ENCODE measurements around the gene PIK3AP1.
A peak's percentile ranks its signal among the peaks of the same experiment; 100 is the strongest.

The PIK3AP1 gene

GRCh38 chr10:96687317-96688012 lies 32.8 kb downstream of the PIK3AP1 start:
- Histone ChIP-seq H3K27me3 (ENCODE audit: insufficient read depth, poor library complexity, severe bottlenecking) (no peaks in the 10 kb centered on the region), H3K27ac (replicated peaks) (no peak overlapping the region), H3K4me3 (replicated peaks; ENCODE audit: insufficient read depth, low read length) (no peak overlapping the region)
- DNase-seq (ENCODE audit: low read depth in 1 of 2, low spot score in 1 of 2): no peak
- no peak for TF ChIP-seq SPI1 (IDR thresholded peaks at IDR 0.05; ENCODE audit: borderline replicate concordance, low read depth)
- TF ChIP-seq, protein P1, sequence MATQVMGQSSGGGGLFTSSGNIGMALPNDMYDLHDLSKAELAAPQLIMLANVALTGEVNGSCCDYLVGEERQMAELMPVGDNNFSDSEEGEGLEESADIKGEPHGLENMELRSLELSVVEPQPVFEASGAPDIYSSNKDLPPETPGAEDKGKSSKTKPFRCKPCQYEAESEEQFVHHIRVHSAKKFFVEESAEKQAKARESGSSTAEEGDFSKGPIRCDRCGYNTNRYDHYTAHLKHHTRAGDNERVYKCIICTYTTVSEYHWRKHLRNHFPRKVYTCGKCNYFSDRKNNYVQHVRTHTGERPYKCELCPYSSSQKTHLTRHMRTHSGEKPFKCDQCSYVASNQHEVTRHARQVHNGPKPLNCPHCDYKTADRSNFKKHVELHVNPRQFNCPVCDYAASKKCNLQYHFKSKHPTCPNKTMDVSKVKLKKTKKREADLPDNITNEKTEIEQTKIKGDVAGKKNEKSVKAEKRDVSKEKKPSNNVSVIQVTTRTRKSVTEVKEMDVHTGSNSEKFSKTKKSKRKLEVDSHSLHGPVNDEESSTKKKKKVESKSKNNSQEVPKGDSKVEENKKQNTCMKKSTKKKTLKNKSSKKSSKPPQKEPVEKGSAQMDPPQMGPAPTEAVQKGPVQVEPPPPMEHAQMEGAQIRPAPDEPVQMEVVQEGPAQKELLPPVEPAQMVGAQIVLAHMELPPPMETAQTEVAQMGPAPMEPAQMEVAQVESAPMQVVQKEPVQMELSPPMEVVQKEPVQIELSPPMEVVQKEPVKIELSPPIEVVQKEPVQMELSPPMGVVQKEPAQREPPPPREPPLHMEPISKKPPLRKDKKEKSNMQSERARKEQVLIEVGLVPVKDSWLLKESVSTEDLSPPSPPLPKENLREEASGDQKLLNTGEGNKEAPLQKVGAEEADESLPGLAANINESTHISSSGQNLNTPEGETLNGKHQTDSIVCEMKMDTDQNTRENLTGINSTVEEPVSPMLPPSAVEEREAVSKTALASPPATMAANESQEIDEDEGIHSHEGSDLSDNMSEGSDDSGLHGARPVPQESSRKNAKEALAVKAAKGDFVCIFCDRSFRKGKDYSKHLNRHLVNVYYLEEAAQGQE (IDR thresholded peaks at IDR 0.05; ENCODE audit: insufficient replicate concordance, low read depth): no peak
- no peak for TF ChIP-seq POLR2AphosphoS5 (IDR thresholded peaks at IDR 0.05; ENCODE audit: low read depth)
- TF ChIP-seq CTCF (IDR thresholded peaks at IDR 0.05; ENCODE audit: insufficient read depth, low read length): no peak
- TF ChIP-seq GABPA (IDR thresholded peaks at IDR 0.05; ENCODE audit: low read depth): no peak

DNA sequence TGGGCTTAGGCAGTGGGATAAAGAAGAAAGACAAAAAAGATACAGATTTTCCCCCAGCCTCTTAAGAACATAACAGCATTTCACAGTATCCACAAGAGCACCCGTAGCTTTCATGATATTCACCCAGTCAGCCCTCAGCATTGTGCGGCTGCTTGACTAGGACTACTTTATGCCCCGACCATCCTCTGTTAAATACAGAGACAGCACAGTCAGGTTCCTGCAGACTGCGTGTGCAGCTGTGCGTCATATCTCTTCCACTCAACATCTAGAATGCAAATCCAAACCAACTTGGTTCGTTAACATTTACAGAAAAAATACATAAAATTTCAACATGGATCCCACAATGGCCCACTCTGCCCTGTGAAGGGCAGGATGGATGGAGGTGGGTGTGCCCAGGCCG lies 33.8 kb downstream of the PIK3AP1 start:
- no peak overlapping the region for H3K4me3 ChIP-seq (replicated peaks; ENCODE audit: insufficient read depth, low read length)
- H3K27me3 ChIP-seq (ENCODE audit: insufficient read depth, poor library complexity, severe bottlenecking): no peaks in the 10 kb centered on the region
- TF ChIP-seq POLR2AphosphoS5 (IDR thresholded peaks at IDR 0.05; ENCODE audit: low read depth) (no peak), GABPA (IDR thresholded peaks at IDR 0.05; ENCODE audit: low read depth) (no peak), CTCF (IDR thresholded peaks at IDR 0.05; ENCODE audit: insufficient read depth, low read length) (no peak), SPI1 (IDR thresholded peaks at IDR 0.05; ENCODE audit: borderline replicate concordance, low read depth) (no peak)
- TF ChIP-seq, protein P1 (IDR thresholded peaks at IDR 0.05; ENCODE audit: insufficient replicate concordance, low read depth): no peak
- no peak for DNase-seq (ENCODE audit: low read depth in 1 of 2, low spot score in 1 of 2)
- no peak overlapping the region for H3K27ac ChIP-seq (replicated peaks)

GRCh38 chr10:96685306-96685705 lies 35.0 kb downstream of the PIK3AP1 start:
- peak; percentile 48; the same call in 1 of the 2 replicates for TF ChIP-seq POLR2AphosphoS5 (IDR thresholded peaks at IDR 0.05; ENCODE audit: low read depth)
- TF ChIP-seq SPI1 (IDR thresholded peaks at IDR 0.05; ENCODE audit: borderline replicate concordance, low read depth): no peak
- TF ChIP-seq, protein P1 (IDR thresholded peaks at IDR 0.05; ENCODE audit: insufficient replicate concordance, low read depth): no peak
- no peak for TF ChIP-seq GABPA (IDR thresholded peaks at IDR 0.05; ENCODE audit: low read depth)
- DNase-seq (ENCODE audit: low read depth in 1 of 2, low spot score in 1 of 2): peak in 1 of 2 experiments; percentile 86
- H3K27me3 ChIP-seq (ENCODE audit: insufficient read depth, poor library complexity, severe bottlenecking): no peaks in the 10 kb centered on the region

More at GRCh38 chr10:96685306-96685705, 35.0 kb downstream of the PIK3AP1 start:
- Histone ChIP-seq H3K4me3 (replicated peaks; ENCODE audit: insufficient read depth, low read length) (no peak overlapping the region), H3K27ac (replicated peaks) (no peak overlapping the region)
